GM19463 (cell line): ENCODE data around the gene JAM3.

Source experiments
- ATAC-seq: cut with Tn5 transposase; IDR thresholded peaks from one replicate; pipeline ENCODE4 v1.9.1; 2021; ENCODE audit warnings: mild to moderate bottlenecking, moderate library complexity; ENCODE audit not compliant: unreplicated experiment

JAM3 gene

DNA sequence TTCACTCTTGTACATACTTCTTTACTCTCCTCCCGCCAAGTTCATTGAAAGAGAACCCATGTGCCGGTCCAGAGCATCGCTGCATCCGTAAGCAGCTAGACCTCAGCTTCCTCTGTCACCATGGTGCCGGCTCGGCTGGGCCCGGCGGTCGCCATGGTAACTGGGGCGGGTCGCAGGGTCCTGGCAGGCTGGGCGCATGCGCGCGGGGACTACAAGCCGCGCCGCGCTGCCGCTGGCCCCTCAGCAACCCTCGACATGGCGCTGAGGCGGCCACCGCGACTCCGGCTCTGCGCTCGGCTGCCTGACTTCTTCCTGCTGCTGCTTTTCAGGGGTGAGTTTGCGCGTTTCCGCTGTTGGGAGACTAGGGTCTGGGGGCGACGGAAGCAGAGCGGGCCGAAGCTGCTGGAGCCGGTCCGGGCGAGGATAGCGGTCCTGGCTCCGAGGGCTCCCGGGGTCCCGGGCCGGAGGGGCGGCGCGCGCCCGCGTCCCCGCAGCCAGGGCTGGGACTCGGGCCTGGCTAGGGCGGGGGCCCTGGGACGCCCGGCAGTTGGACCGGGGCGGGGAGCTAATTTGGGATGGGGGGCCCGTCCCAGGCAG lies at the start of gene JAM3:
TSS of gene JAM3 (plus strand) at position 244 of the 597 bp plus-strand sequence. CDS start at position 256, 12 bp downstream.
- peak; percentile 78 for ATAC-seq

DNA sequence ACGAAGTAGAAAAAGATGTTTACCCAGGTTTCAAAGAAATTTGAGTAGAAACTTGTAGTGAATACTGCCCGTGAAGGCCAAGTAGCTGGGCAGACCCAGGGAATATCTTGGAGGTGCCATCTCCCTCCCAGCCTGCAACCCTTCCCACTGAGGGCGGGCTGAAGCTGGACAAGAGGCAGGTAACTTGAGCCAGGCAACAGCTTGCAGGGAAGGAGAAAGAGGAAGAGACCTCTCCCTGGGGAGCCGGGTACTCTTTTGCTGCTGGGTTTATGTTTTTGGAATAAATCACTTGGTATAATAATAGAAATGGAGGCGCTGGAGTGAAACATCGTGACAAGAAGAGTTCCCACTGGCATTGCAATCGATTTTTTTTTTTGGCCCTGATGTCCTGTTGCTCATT lies 49.4 kb upstream of the JAM3 start:
- ATAC-seq = no peak

DNA sequence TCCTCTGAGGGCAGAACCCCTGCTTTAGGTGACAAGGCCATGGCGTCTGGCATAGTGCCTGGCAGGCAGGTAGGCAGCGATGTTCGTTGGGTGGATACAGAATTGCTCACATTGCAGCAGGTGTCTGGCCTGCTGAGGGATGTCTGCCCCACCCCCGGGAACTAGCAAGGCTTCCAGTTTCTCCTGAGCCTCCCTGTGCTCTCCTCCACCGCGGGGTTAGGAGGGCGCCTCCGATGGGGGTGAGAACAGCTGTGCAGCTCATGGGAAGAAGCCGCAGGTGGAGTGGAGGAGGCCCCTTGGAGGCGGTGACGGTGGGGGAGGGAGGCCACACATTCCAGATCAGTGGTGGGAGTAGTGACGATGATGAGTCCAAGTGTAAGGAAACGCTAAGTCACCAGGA lies 48.3 kb upstream of the JAM3 start:
- ATAC-seq = no peak

DNA sequence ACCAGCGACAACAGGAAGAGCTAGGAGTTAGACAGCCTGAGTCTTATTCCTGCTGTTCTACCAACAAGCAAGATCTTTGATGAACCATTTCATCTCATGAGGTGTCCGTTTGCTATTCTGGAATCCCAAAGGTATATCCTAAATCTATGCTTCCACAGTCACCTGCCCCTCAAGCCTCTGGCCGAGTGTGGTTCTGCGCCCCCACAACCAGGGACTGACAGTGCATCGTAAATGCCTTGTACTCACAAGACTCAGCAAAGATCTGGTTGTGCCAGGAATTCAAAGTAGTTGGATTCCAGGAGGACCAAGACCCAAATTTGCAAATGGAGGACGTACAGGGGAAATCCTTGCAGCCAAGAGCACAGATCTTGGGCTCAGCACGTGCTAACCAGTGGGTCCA lies 47.5 kb upstream of the JAM3 start:
- ATAC-seq = no peak

DNA sequence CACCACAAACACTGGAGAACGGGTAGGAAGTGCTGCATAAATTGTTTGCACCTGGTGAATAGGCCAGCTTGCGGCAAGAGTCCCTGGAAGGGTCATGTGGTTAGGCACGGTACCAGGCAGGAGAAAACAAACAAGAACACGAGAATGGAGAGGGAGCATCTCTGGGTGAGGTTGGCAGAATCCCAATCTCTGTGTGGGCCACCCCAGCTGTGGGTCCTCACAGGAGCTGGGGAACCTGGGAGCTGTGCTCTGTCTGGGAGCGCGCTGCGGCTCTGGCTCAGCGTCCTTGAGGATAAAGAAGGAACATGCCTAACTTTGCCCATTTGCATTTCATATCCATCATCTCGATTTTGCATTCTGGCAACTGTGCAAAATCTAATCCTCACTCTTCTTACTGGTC lies 46.1 kb upstream of the JAM3 start:
- no peak for ATAC-seq

DNA sequence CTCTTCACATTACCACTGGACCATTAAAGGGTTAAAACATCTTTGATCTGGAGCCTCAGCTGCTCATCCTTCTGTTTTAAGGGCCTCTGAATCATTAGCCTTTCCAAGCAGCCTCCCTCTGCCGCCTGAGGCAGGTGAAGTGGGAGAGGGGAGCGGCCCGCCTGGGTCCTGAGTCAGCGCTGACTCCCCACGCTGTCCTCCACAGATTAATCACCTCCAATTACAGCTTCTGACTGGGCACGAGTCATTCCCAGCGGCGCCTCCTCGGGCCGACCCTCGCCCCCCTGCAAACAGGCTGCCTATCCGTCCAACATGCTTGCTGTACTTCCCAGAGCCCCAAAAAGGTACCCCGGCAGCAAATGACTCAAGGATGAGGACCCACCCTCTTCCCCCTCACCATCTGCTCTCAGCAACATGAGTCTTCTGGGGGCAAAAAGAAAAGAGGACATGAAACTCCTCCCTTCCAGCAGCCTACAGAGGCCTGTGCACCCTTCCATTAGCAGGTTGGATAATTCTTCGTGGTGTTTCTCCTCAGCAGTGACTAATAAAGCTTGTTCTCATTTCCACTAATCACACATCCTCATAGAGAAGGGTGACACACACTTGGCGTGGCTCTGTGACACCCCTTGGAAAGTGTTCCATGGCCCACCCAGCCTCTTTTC lies 44.3 kb upstream of the JAM3 start:
- no peak for ATAC-seq

DNA sequence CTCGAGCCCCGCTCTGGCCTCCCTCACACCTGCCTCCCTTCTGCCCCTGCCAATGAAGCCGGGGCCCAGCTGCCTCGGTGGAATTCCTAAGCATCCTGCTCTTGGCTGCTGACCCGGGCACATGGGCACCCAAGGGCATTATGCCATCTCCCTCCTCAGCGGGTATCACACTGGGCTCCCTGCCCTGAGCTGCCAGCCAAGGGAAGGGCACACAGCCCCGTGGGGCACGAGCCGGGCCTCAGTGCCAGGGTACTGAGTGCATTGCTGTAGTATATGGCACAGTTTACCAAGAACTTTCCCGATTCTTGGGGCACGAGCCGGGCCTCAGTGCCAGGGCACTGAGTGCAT lies 43.8 kb upstream of the JAM3 start:
- ATAC-seq = no peak

DNA sequence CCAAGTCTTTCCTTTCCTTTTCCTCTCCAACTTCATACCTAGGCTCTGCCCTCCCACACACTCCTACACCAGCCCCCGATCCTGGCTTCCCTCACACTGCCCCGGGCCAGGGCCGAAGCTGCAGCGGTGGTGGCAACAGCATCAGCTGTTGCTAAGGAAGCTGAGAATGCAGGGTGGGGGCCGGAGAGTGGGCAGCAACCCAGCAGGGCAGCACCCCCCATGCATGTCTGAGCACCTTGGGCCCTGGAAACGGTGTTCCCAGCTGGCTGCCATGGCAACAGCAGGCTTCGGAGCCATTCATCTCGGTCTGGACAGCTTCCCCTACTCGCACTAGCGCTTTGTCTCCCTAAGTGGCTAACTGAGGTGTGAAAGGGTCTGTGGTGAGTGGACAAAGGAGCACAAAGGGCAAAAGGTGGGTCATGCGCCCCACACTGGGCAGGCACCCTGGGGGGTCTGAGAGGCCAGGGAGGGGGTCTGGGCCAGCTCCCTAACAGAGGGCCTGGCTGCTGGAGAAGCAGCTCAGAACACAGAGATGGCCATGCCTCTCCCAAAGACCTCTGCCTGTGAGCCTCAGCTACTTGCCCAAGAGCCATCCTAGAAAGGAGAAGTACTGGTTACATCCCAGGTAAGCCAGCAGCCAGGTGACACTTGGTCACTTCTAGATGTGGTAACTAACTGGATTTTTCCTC lies 42.1 kb upstream of the JAM3 start:
- no peak for ATAC-seq

DNA sequence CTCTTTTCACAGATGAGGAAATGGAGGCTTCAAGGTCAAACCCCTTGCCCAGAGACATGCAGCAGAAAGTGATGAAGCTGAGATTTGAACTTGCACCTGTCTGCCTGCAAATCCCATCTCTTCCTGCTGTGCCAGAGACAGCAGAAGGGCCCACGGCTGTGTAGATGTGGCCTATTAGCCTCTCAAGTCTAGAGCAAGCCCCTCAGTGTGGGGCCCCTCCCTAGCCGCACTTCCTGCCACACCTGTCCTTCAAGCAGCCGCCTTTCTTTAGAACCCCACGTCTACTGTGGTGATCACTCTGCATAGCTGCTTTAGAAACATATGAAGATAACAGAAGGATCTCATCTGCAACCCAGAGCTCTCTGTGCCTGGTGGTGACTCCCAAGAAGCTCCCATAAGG lies 41.2 kb upstream of the JAM3 start:
- no peak for ATAC-seq

DNA sequence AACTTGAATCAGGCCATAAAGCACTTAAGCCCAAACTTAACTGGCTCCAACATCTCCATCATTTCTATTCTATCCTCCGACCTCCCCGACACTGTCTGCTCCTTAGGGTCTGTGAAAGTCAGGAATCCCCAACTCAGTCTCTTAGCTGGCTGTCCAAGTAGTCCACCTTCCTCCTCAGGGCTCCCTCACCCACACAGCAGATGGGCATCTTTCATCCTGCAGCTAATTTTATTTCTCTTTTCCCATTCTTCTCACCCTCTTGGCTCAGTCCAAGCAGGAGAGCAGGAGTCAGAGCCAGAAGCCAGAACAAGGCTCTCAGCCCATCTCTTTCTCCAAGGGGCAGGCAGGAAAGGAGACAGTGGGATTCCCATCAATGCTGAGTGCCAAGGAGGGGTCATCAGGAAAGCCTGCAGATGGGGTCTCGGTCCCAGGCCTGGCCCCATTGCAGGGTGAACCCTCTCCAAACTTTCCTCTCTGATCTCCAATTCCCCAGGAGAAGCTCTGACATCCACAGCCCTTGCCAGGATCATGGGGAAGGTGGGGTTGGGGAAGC lies 40.4 kb upstream of the JAM3 start:
- ATAC-seq = no peak

DNA sequence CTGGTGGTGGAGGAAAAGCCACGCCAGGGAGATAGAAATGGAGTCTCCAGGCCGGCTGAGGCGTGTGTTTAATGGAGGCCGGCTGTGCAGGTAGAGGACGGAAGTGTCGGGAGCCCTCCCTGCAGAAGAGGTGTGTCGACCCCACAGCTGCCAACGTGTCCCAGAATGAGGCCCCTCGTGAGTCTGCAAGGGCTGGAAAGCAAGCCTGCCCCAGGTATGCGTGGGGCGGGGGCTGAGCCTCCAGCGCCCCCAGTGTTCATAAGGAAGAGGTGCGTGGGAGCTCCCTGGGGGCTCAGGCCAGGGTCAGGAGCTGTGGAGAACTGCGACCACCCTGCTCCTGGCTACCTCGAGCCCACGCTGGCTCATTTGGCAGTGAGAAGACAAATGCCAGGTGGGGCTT lies 38.0 kb upstream of the JAM3 start:
- ATAC-seq = no peak

DNA sequence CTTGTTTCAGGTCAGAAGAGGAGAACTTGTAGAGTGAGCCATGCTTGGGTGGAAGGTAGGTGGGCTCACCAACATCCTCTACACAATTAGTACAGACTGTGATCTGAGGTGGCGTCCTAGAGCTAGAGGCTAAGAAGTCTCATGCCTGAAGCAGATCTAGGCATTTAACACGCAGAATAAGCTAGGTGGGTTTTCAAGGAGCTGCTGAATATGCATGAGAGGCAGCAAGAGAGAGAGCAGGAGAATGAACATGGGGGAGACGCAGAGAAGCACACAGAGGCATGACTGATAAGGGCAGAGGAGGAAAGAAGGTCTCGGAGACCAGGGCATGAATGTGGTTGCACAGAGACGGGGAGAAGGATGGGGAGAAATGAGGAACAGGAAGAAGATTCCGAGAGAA lies 36.8 kb upstream of the JAM3 start:
- no peak for ATAC-seq

DNA sequence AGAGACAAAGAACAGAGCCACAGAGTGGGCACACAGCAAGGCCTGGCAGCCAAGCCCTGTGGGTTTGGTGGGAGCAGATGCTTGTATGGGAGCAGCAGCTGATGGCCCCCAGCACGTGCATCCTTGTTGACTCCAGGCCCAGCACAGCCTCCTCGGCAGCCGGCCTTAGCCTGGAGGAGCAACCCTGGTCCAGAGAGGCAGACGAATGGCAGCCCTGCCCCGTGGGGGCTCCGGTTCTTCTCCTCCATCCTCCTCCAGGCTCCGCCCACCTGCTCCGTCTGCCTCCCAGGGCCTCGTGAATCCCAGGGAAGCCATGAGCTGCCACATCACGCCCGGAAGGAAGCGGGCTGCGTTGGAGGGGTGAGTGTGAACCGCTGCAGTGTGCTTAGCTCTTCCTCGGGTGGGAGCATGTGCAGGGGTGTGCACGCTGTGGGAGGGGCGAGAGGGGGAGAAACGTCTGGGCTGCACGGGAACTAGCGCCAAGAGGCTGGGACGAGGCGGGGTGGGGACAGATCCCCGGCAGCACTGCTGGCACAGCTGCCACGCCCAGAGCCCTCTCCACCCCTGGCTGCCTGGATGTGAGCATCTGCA lies 36.3 kb upstream of the JAM3 start:
- no peak for ATAC-seq

DNA sequence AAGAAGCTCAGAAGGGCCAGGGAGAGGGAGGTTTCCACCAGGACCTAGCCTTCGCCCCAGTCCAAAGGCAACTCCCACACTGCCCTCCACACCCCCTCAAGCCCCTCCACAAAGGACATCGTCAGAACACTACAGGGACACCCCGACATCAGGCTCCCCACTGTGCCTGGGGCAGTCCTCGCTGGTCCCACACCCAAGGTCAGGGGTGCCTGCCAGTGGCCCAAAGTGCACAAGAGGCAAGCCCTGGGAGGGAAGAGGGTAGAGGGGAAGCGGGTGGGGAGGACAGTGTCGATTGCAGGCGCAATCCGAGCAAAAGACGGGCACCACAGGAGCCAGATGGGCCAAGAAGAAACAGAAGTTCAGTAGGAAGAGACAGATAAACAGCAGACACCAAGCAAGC lies 35.6 kb upstream of the JAM3 start:
- no peak for ATAC-seq

DNA sequence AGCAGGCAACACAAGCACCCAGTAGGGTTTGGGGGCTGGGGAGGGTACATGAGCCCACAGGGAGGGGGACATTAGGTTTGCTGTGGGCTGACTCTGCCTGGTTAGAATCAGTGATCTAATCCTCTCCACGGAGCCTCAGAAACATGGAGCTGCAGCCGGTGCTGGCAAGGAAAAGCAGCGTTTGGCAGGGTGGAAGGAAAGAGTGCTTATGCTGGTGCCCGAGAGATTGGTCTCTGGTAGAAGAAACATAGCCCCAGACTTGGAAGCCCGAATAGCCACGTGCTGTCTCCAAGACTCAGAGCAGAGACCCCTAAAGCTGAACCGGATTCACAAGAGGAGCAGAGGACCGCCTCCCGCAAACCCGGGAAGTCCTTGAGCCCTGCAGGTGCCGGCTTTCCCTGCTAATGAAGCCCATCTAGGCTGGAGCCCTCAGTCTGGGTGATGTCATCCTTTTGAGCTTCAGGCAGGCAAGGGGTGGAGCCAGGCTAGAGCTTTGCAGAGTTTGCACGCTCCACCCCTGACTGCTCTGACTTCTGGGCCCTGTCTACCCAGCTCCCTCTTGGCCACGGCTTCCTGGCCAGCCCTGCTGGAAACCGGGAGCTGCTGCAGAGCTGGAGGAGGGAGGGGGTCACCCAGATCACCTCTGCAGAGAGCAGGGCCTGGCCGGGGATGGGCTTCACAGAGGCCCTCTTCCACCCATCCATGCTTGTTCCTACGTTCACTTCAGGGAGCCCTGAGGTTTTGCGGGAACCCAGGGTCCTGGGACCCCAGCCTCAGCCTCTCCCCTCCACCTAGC lies 35.0 kb upstream of the JAM3 start:
- ATAC-seq = peak; percentile 69

DNA sequence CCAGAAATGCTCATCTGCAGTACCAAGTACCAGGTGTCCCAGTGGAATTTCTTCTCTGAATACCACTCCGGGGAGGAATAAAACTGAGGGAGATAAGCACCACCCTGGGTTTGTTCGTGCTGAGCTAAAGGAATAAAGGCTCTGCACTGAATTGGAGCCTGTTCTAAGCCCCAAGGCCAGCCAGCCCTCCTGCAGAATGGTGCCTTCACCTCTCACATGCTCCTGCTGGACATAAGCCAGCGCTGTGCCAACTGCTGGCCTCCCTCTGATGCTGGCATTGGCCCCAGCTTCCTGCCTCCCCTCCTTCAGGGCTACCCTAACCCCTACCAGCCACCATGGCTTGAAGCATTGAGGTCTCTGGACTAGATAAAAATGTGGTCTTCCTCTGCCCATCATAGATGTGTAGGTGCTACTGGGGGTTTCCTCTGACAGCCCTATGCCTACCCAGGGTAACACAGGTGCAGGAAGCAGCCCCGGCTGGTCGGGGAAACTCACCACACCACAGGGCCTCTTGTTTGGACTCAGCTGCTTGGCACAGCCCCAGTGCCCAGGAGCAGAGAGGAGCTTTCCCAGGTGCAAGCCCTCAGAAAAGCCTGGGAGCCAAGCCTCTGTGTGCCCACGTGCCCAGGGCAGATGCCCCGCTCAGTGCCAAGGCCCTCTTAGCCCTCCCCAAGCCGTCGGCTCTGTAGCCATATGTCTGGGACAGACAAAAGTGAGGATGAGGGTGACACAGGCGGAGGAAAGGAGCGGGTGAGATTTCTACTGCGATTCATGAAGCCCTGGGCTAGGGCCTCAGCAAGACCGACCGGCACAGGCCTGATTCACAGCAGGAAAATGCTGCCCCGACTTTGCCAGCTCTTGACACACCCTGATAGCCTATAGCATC lies 34.1 kb upstream of the JAM3 start:
- no peak for ATAC-seq

DNA sequence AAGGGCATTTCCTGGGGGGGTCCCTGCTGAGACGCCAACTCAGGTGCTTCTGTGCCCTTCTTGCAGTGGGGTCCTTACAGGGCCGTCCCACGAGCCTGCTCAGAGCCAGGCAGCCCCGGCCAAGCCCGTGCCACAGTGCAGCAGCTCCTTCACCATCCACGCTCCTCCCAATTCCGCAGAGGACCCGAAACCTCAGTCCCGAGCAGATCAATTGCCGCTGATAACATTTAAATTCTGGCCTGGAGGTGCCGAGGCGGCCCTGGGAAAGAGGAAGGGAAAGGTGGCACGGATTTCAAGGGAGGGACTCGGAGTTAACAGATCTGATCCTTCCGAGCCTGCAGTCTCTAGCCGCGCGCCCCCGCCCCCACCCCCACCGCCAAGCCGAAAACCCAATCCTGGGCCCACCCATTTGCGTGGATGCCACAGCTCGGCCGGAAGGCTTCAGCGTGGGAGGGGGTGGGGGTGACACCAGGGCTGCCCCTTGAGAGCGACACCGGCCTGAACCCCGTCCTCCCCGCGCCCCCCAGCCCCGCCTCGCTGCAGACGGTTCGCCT lies 32.3 kb upstream of the JAM3 start:
- ATAC-seq = no peak

DNA sequence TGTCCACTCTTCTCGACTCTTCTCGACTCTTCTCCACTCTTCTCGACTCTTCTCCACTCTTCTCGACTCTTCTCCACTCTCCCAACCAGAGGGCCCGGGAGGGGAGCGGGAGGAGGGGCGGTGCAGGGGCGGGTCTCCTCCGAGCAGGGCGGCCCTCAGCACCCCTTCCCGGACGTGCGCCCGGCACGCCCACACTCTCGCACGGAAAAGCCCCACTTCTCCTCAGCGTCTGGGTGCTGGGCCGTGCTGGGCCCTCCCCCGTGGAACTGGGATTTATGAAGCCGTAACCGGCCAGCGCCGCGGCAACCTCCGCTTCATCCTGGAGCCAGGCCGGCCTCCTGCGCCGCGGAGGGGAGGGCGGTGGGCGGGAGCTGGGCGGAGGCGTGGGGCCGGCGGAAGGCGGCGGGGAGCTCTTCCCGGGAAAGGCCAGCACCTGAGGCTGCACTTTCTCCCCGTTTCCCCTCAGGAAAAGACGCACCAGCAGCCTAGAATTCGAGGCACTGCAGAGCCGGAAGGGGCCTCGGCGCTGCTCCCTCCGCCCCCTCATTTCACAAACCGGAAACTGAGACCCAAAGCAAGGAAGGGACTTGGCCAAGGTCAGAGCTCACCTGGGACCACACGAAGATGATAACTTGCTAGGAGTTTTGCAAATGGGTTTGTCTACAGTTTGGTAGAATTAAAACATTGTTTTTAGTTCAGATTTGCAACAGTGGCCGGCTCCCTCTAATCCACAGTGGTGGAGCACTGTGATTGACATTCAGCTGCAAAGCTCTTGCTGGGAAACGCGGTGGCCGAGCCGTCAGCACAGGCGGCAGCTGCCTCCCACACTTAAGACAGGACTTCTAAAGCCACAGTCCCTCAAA lies 31.6 kb upstream of the JAM3 start:
- peak; percentile 56 for ATAC-seq
